Liver (tissue), 9 donors: ENCODE measurements around the gene OR10G8. TPM values are rescaled to one million over a fixed set of nuclear protein-coding genes. Genes with fewer than 3 reads are reported as not detected.

Experiments
- DNase-seq: peaks from one replicate; pipeline ENCODE4 v3.0.0-alpha.2; 2017; ENCODE audit warnings: low spot score
- H3K27ac ChIP-seq, 2 donors: one replicate each; pipeline ENCODE4 v1.7.0; 2013; ENCODE audit warnings: inconsistent platforms in 2 of 2, low read length in 2 of 2, control low read depth in 1 of 2, low read depth in 1 of 2, mild to moderate bottlenecking in 1 of 2
- H3K27me3 ChIP-seq, 4 donors: one replicate each; pipeline versions ENCODE4 v1.6.1 to v1.7.0; 2013; ENCODE audit warnings: low read length in 3 of 4, inconsistent platforms in 1 of 4, mild to moderate bottlenecking in 1 of 4, moderate library complexity in 1 of 4; ENCODE audit not compliant: control insufficient read depth in 4 of 4, insufficient read depth in 4 of 4
- H3K36me3 ChIP-seq, 4 donors: one replicate each; pipeline versions ENCODE4 v1.6.1 to v1.7.0; 2013; ENCODE audit warnings: low read length in 3 of 4, mild to moderate bottlenecking in 3 of 4, low read depth in 1 of 4, moderate library complexity in 1 of 4; ENCODE audit not compliant: control insufficient read depth in 4 of 4, insufficient read depth in 3 of 4
- H3K4me1 ChIP-seq, 4 donors: one replicate each; pipeline versions ENCODE4 v1.6.1 to v1.7.0; 2013; ENCODE audit warnings: low read length in 3 of 4, mild to moderate bottlenecking in 3 of 4, moderate library complexity in 1 of 4; ENCODE audit not compliant: control insufficient read depth in 4 of 4, insufficient read depth in 4 of 4
- H3K4me3 ChIP-seq, 3 donors: one replicate each; pipeline versions ENCODE4 v1.6.1 to v1.7.0; 2013; ENCODE audit warnings: low read length in 3 of 3, control low read depth in 1 of 3, low read depth in 1 of 3, mild to moderate bottlenecking in 1 of 3
- H3K9ac ChIP-seq, 2 donors: one replicate each; pipeline ENCODE4 v1.7.0; 2013; ENCODE audit warnings: low read length in 2 of 2, mild to moderate bottlenecking in 2 of 2, moderate library complexity in 2 of 2, control low read depth in 1 of 2, low read depth in 1 of 2
- H3K9me3 ChIP-seq, 4 donors: one replicate each; pipeline versions ENCODE4 v1.6.1 to v1.7.0; 2013; ENCODE audit warnings: low read length in 3 of 4; ENCODE audit not compliant: control insufficient read depth in 4 of 4
- ATF3 ChIP-seq: IDR thresholded peaks from 2 replicates; pipeline ENCODE4 v1.6.1; 2016; ENCODE audit warnings: antibody characterized with exemption
- EGR1 ChIP-seq, 2 donors: IDR thresholded peaks; 2 replicates each; pipeline ENCODE4 v1.6.1; 2016 to 2018; ENCODE audit warnings: antibody characterized with exemption in 2 of 2, low read depth in 2 of 2
- FOXA2 ChIP-seq: IDR thresholded peaks from 2 replicates; pipeline ENCODE4 v1.6.1; 2016; ENCODE audit warnings: antibody characterized with exemption
- HNF4A ChIP-seq, 2 donors: conservative IDR thresholded peaks; 2 replicates each; pipeline ENCODE4 v1.6.1; 2016; ENCODE audit warnings: antibody characterized with exemption in 2 of 2, mild to moderate bottlenecking in 2 of 2
- HNF4G ChIP-seq: IDR thresholded peaks from 2 replicates; pipeline ENCODE4 v1.6.1; 2016; ENCODE audit warnings: antibody characterized with exemption
- JUND ChIP-seq, 2 donors: IDR thresholded peaks; 2 replicates each; pipeline ENCODE4 v1.6.1; 2016; ENCODE audit warnings: antibody characterized with exemption in 2 of 2
- MAX ChIP-seq: IDR thresholded peaks from 2 replicates; pipeline ENCODE4 v1.6.1; 2016; ENCODE audit warnings: antibody characterized with exemption
- NR2F2 ChIP-seq: IDR thresholded peaks from 2 replicates; pipeline ENCODE4 v1.6.1; 2016; ENCODE audit warnings: antibody characterized with exemption
- RXRA ChIP-seq, 2 donors: IDR thresholded peaks; 2 replicates each; pipeline ENCODE4 v1.6.1; 2017 to 2018; ENCODE audit warnings: antibody characterized with exemption in 2 of 2, mild to moderate bottlenecking in 1 of 2
- TAF1 ChIP-seq: conservative IDR thresholded peaks from 2 replicates; pipeline ENCODE4 v1.6.1; 2016; ENCODE audit warnings: antibody characterized with exemption, mild to moderate bottlenecking
- YY1 ChIP-seq: IDR thresholded peaks from 2 replicates; pipeline ENCODE4 v1.6.1; 2016; ENCODE audit warnings: antibody characterized with exemption, mild to moderate bottlenecking
- WGBS: extraction: QIAGEN DNeasy Blood & Tissue Kit; methylation state at CpG from one replicate; pipeline ENCODE4 v1.1.7; 2013; 5-methylcytosine and 5-hydroxymethylcytosine counted together
- polyA plus RNA-seq, 2 donors: library from polyadenylated mRNA; stranded (reverse) in 1 of 2; unstranded in 1 of 2; fragments of 200-250 nt in 1 of 2; fragments of >200 nt in 1 of 2; fragmentation: Nextera tagmentation in 1 of 2; extraction: Ambion mirVana in 1 of 2; gene quantifications; one replicate each; pipeline versions ENCODE4 v1.2.1 to v1.2.3, GENCODE V29; 2013 to 2015
- total RNA-seq, 2 donors: library from RNA; depleted of rRNA; stranded (reverse); fragments of >200 nt; gene quantifications; one replicate each; pipeline ENCODE4 v1.2.3, GENCODE V29; 2014
- TF ChIP-seq, protein P1 (sequence below): IDR thresholded peaks from 2 replicates; pipeline ENCODE4 v1.6.1; 2016; ENCODE audit warnings: antibody characterized with exemption
- TF ChIP-seq, protein P2 (sequence below): fragments of 150-350 bp; IDR thresholded peaks from 2 replicates; pipeline ENCODE4 v1.5.1; 2017; ENCODE audit warnings: improper control_type of control experiment, low read depth, low read length; ENCODE audit not compliant: missing input control
- TF ChIP-seq, protein P3 (sequence below): IDR thresholded peaks from 2 replicates; pipeline ENCODE4 v1.6.1; 2016; ENCODE audit warnings: antibody characterized with exemption, mild to moderate bottlenecking
- donor health status: healthy.
- donor health status: healthy.
- donor health status: healthy.
- donor health status: healthy.
- donor health status: healthy.

The OR10G8 gene
- total and polyA plus RNA-seq, 4 donors: not detected

GRCh38 chr11:124039557-124039956 lies 13.0 kb downstream of the OR10G8 start:
- WGBS: 75% methylated on average over 9 of the region's 9 CpGs
- no peak overlapping the region for H3K4me3 ChIP-seq

GRCh38 chr11:124041254-124041653 lies 14.7 kb downstream of the OR10G8 start, which contains the start of gene OR10G7:
Gene OR10G7 (minus strand): TSS chr11:124041325. CDS start chr11:124039001, 2,324 bp downstream.
- whole genome bisulfite sequencing: 1% methylated on average over 1 of the region's 1 CpG
- DNase-seq: no peak
- no peak for TF ChIP-seq NR2F2
- TF ChIP-seq, protein P1, sequence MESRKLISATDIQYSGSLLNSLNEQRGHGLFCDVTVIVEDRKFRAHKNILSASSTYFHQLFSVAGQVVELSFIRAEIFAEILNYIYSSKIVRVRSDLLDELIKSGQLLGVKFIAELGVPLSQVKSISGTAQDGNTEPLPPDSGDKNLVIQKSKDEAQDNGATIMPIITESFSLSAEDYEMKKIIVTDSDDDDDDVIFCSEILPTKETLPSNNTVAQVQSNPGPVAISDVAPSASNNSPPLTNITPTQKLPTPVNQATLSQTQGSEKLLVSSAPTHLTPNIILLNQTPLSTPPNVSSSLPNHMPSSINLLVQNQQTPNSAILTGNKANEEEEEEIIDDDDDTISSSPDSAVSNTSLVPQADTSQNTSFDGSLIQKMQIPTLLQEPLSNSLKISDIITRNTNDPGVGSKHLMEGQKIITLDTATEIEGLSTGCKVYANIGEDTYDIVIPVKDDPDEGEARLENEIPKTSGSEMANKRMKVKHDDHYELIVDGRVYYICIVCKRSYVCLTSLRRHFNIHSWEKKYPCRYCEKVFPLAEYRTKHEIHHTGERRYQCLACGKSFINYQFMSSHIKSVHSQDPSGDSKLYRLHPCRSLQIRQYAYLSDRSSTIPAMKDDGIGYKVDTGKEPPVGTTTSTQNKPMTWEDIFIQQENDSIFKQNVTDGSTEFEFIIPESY: no peak

More at GRCh38 chr11:124039557-124039956, 13.0 kb downstream of the OR10G8 start:
- no peaks in the 10 kb centered on the region for H3K4me1 ChIP-seq
- peaks cover 0 to 2% (median 0%) of the 10 kb centered on the region in 4 donors for H3K27me3 ChIP-seq
- no peak for DNase-seq
- no peaks in the 10 kb centered on the region for H3K36me3 ChIP-seq
- no peak overlapping the region for H3K27ac ChIP-seq
- H3K9ac ChIP-seq: no peak overlapping the region
- H3K9me3 ChIP-seq: no peaks in the 10 kb centered on the region
- TF ChIP-seq RXRA (IDR thresholded peaks at IDR 0.05) (no peak), JUND (IDR thresholded peaks at IDR 0.05) (no peak), ATF3 (no peak), TAF1 (no peak), HNF4G (no peak), HNF4A (conservative IDR thresholded peaks at IDR 0.05) (no peak), FOXA2 (no peak), EGR1 (IDR thresholded peaks at IDR 0.05; ENCODE audit: low read depth in 2 of 2) (no peak), MAX (no peak), YY1 (no peak), NR2F2 (no peak)
- TF ChIP-seq, protein P1: no peak
- TF ChIP-seq, protein P2, sequence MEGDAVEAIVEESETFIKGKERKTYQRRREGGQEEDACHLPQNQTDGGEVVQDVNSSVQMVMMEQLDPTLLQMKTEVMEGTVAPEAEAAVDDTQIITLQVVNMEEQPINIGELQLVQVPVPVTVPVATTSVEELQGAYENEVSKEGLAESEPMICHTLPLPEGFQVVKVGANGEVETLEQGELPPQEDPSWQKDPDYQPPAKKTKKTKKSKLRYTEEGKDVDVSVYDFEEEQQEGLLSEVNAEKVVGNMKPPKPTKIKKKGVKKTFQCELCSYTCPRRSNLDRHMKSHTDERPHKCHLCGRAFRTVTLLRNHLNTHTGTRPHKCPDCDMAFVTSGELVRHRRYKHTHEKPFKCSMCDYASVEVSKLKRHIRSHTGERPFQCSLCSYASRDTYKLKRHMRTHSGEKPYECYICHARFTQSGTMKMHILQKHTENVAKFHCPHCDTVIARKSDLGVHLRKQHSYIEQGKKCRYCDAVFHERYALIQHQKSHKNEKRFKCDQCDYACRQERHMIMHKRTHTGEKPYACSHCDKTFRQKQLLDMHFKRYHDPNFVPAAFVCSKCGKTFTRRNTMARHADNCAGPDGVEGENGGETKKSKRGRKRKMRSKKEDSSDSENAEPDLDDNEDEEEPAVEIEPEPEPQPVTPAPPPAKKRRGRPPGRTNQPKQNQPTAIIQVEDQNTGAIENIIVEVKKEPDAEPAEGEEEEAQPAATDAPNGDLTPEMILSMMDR: no peak
- TF ChIP-seq, protein P3, sequence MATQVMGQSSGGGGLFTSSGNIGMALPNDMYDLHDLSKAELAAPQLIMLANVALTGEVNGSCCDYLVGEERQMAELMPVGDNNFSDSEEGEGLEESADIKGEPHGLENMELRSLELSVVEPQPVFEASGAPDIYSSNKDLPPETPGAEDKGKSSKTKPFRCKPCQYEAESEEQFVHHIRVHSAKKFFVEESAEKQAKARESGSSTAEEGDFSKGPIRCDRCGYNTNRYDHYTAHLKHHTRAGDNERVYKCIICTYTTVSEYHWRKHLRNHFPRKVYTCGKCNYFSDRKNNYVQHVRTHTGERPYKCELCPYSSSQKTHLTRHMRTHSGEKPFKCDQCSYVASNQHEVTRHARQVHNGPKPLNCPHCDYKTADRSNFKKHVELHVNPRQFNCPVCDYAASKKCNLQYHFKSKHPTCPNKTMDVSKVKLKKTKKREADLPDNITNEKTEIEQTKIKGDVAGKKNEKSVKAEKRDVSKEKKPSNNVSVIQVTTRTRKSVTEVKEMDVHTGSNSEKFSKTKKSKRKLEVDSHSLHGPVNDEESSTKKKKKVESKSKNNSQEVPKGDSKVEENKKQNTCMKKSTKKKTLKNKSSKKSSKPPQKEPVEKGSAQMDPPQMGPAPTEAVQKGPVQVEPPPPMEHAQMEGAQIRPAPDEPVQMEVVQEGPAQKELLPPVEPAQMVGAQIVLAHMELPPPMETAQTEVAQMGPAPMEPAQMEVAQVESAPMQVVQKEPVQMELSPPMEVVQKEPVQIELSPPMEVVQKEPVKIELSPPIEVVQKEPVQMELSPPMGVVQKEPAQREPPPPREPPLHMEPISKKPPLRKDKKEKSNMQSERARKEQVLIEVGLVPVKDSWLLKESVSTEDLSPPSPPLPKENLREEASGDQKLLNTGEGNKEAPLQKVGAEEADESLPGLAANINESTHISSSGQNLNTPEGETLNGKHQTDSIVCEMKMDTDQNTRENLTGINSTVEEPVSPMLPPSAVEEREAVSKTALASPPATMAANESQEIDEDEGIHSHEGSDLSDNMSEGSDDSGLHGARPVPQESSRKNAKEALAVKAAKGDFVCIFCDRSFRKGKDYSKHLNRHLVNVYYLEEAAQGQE: no peak

More at GRCh38 chr11:124041254-124041653, 14.7 kb downstream of the OR10G8 start, which contains the start of gene OR10G7:
- Histone ChIP-seq H3K4me3 (no peak within 1 kb of the TSS), H3K9ac (no peak within 1 kb of the TSS), H3K36me3 (no peaks in the 10 kb centered on the region), H3K9me3 (no peaks in the 10 kb centered on the region), H3K27me3 (peaks cover 0 to 2% (median 0%) of the 10 kb centered on the region in 4 donors), H3K27ac (no peak within 1 kb of the TSS), H3K4me1 (no peaks in the 10 kb centered on the region)
